WTC11 (cell line): Measurements from ENCODE around the gene UBE2E1. TPM values are rescaled to one million over a fixed set of nuclear protein-coding genes. Genes with fewer than 3 reads are reported as not detected.

Experiments
- ATAC-seq: fragments of 200-7000 bp; cut with Tn5 transposase; 2 replicates; pipeline ENCODE4 v1.10.0; 2021; ENCODE audit warnings: mild to moderate bottlenecking, moderate library complexity
- CTCF ChIA-PET: fragments of 300-600 bp; sonication (Branson Sonifier 250); formaldehyde crosslinking; loops from one replicate; lab custom pipeline; 2021; ENCODE audit warnings: antibody characterized with exemption; lab: Charles Lee
- POLR2A ChIA-PET: fragments of 350-600 bp; sonication (Branson Sonifier 250); formaldehyde crosslinking; loops from one replicate; lab custom pipeline; 2021; ENCODE audit warnings: antibody characterized with exemption; lab: Charles Lee
- DNase-seq: peaks from one replicate; pipeline ENCODE4 v3.0.0; 2021; ENCODE audit warnings: low spot score
- H3K27ac Mint-ChIP-seq: 2 replicates; pipeline ENCODE4 v1.8.0; 2021; ENCODE audit warnings: mixed read lengths
- H3K27me3 Mint-ChIP-seq: 2 replicates; pipeline ENCODE4 v1.8.0; 2021; ENCODE audit warnings: low read depth, mild to moderate bottlenecking, moderate library complexity, mixed read lengths
- H3K36me3 Mint-ChIP-seq: 2 replicates; pipeline ENCODE4 v1.8.0; 2021; ENCODE audit warnings: mixed read lengths
- H3K4me1 Mint-ChIP-seq: 2 replicates; pipeline ENCODE4 v1.8.0; 2022; ENCODE audit warnings: mixed read lengths
- H3K4me3 Mint-ChIP-seq: 2 replicates; pipeline ENCODE4 v1.8.0; 2021; ENCODE audit warnings: mild to moderate bottlenecking, moderate library complexity, mixed read lengths
- H3K9me3 Mint-ChIP-seq: 2 replicates; pipeline ENCODE4 v1.8.0; 2021; ENCODE audit warnings: mixed read lengths
- ATF3 ChIP-seq: sonication (generic); formaldehyde crosslinking; conservative IDR thresholded peaks from 2 replicates; pipeline ENCODE4 v1.8.1; 2022; ENCODE audit warnings: mild to moderate bottlenecking, missing genetic modification reagents
- ATF6 ChIP-seq: sonication (generic); formaldehyde crosslinking; IDR thresholded peaks from 2 replicates; pipeline ENCODE4 v1.8.1; 2023; ENCODE audit warnings: mild to moderate bottlenecking, missing genetic modification reagents
- E2F5 ChIP-seq: sonication (generic); formaldehyde crosslinking; IDR thresholded peaks from 2 replicates; pipeline ENCODE4 v1.8.1; 2022; ENCODE audit warnings: mild to moderate bottlenecking, moderate library complexity, missing genetic modification reagents
- ERG ChIP-seq: fragments of 250-450 bp; sonication (Bioruptor Pico); IDR thresholded peaks from 2 replicates; pipeline ENCODE4 v1.8.0; 2021; ENCODE audit warnings: mild to moderate bottlenecking
- FOXP4 ChIP-seq: sonication (generic); formaldehyde crosslinking; IDR thresholded peaks from 2 replicates; pipeline ENCODE4 v1.8.0; 2022; ENCODE audit warnings: mild to moderate bottlenecking, missing genetic modification reagents
- HMGA2 ChIP-seq: fragments of 250-450 bp; sonication (Bioruptor Pico); IDR thresholded peaks from 2 replicates; pipeline ENCODE4 v1.4.0; 2021; ENCODE audit warnings: mild to moderate bottlenecking, moderate library complexity
- HMGXB4 ChIP-seq: sonication (generic); formaldehyde crosslinking; IDR thresholded peaks from 2 replicates; pipeline ENCODE4 v1.8.1; 2023; ENCODE audit warnings: mild to moderate bottlenecking, moderate library complexity, missing genetic modification reagents
- IRF2 ChIP-seq: sonication (generic); formaldehyde crosslinking; IDR thresholded peaks from 2 replicates; pipeline ENCODE4 v1.8.0; 2022; ENCODE audit warnings: low read depth, missing genetic modification reagents, borderline replicate concordance
- JUN ChIP-seq: sonication (generic); formaldehyde crosslinking; IDR thresholded peaks from 2 replicates; pipeline ENCODE4 v1.8.0; 2023; ENCODE audit warnings: mild to moderate bottlenecking, missing genetic modification reagents
- KAT7 ChIP-seq: sonication (generic); formaldehyde crosslinking; IDR thresholded peaks from 2 replicates; pipeline ENCODE4 v1.8.1; 2023; ENCODE audit warnings: missing genetic modification reagents, mild to moderate bottlenecking, borderline replicate concordance
- MLX ChIP-seq: sonication (generic); formaldehyde crosslinking; IDR thresholded peaks from 2 replicates; pipeline ENCODE4 v1.8.1; 2023; ENCODE audit warnings: mild to moderate bottlenecking, missing genetic modification reagents, moderate library complexity
- NFATC4 ChIP-seq: fragments of 250-450 bp; sonication (Bioruptor Pico); IDR thresholded peaks from 2 replicates; pipeline ENCODE4 v1.9.0; 2021; ENCODE audit warnings: mild to moderate bottlenecking
- NR2C2 ChIP-seq: sonication (generic); formaldehyde crosslinking; IDR thresholded peaks from 2 replicates; pipeline ENCODE4 v1.8.0; 2022; ENCODE audit warnings: mild to moderate bottlenecking, missing genetic modification reagents
- NR3C1 ChIP-seq: sonication (generic); formaldehyde crosslinking; conservative IDR thresholded peaks from 2 replicates; pipeline ENCODE4 v1.8.1; 2023; ENCODE audit warnings: low read depth, mild to moderate bottlenecking, missing genetic modification reagents
- TEAD1 ChIP-seq: sonication (generic); formaldehyde crosslinking; IDR thresholded peaks from 2 replicates; pipeline ENCODE4 v1.8.0; 2022; ENCODE audit warnings: mild to moderate bottlenecking, missing genetic modification reagents
- ZNF281 ChIP-seq: sonication (generic); formaldehyde crosslinking; IDR thresholded peaks from 2 replicates; pipeline ENCODE4 v1.8.0; 2023; ENCODE audit warnings: mild to moderate bottlenecking, missing genetic modification reagents
- ZNF671 ChIP-seq: fragments of 250-450 bp; sonication (Bioruptor Pico); IDR thresholded peaks from 2 replicates; pipeline ENCODE4 v1.8.0; 2021; ENCODE audit warnings: mild to moderate bottlenecking
- total RNA-seq: library from RNA; stranded (reverse); gene quantifications from 3 replicates; pipeline ENCODE4 v1.2.3, GENCODE V29; 2021

The UBE2E1 gene
- total RNA-seq, 1 experiment from 2014 or later, result 121 TPM

GRCh38 chr3:23808525-23808924 is 2.8 kb downstream of the UBE2E1 start:
- Mint-ChIP-seq H3K4me3 (peak overlapping the region; percentile 97), H3K27ac (no peak overlapping the region; the same call in 1 of the 2 replicates), H3K27me3 (no peaks in the 10 kb centered on the region; the same call in 1 of the 2 replicates), H3K9me3 (no peaks in the 10 kb centered on the region), H3K4me1 (peaks cover 62% of the 10 kb centered on the region), H3K36me3 (peaks cover 30% of the 10 kb centered on the region)
- DNase-seq, result no peak
- TF ChIP-seq JUN (CRISPR knock-in tag) (no peak), TEAD1 (CRISPR knock-in tag) (no peak)
- no peak for ATAC-seq
- CTCF ChIA-PET, result no interaction called here
- POLR2A ChIA-PET, result no interaction called here

- POLR2A ChIA-PET, result no interaction called here
These were observed 3.5 kb downstream of the UBE2E1 start for GRCh38 chr3:23809294-23809693.

More at GRCh38 chr3:23809294-23809693, 3.5 kb downstream of the UBE2E1 start:
- Mint-ChIP-seq H3K27ac (peak overlapping the region; percentile 91), H3K9me3 (no peaks in the 10 kb centered on the region), H3K4me3 (peak overlapping the region; percentile 97), H3K27me3 (no peaks in the 10 kb centered on the region; the same call in 1 of the 2 replicates)
- CTCF ChIA-PET, result no interaction called here
- DNase-seq (no peak), ATAC-seq (no peak)
- TF ChIP-seq E2F5 (CRISPR knock-in tag) (no peak), ZNF671 (CRISPR knock-in tag) (no peak), ERG (no peak), ATF6 (CRISPR knock-in tag) (no peak), NR2C2 (CRISPR knock-in tag) (no peak), ATF3 (CRISPR knock-in tag) (no peak), MLX (no peak), FOXP4 (no peak), HMGA2 (CRISPR knock-in tag) (no peak), NFATC4 (CRISPR knock-in tag) (no peak), ZNF281 (CRISPR knock-in tag) (no peak), IRF2 (no peak), KAT7 (CRISPR knock-in tag) (no peak), HMGXB4 (CRISPR knock-in tag) (no peak), NR3C1 (no peak)
- TF ChIP-seq, all 79 proteins: peak for 0
- Mint-ChIP-seq H3K4me1 (peaks cover 62% of the 10 kb centered on the region), H3K36me3 (peaks cover 30% of the 10 kb centered on the region)
